IMR-90 (cell line): Measurements from ENCODE around the gene CCDC27. TPM values are rescaled to one million over a fixed set of nuclear protein-coding genes. Genes with fewer than 3 reads are reported as not detected.
"Not testable (repeated sequence)": the region's sequence is repeated elsewhere in the genome, so short reads cannot be mapped to it uniquely, and the experiment has no call there.

Source experiments
- ATAC-seq: fragments of 200-7000 bp; cut with Tn5 transposase; 2 replicates; pipeline ENCODE4 v1.9.1; 2020; ENCODE audit warnings: low read depth, mild to moderate bottlenecking, moderate library complexity
- BruUV-seq: library from RNA; stranded (reverse); fragments of 400-500 nt; replicated peaks from 2 replicates; lab custom pipeline; 2021; lab: Mats Ljungman, UMichigan
- CTCF ChIA-PET: fragments of 300-600 bp; formaldehyde crosslinking; extraction: SDS; loops from one replicate; lab custom pipeline; 2021; ENCODE audit warnings: antibody characterized with exemption; lab: Yijun Ruan, JAX
- POLR2A ChIA-PET: fragments of 300-600 bp; sonication (Branson Sonifier 250); formaldehyde crosslinking; loops from one replicate; lab custom pipeline; 2022; ENCODE audit warnings: antibody characterized with exemption; ENCODE audit not compliant: unreplicated experiment; lab: Charles Lee
- DNase-seq: peaks from one replicate; pipeline ENCODE4 v3.0.0; 2013
- H2AFZ ChIP-seq: replicated peaks from 2 replicates; pipeline ENCODE3; 2013; ENCODE audit warnings: low read length, mild to moderate bottlenecking; ENCODE audit not compliant: poor library complexity
- H2AK5ac ChIP-seq: 2 replicates; pipeline ENCODE4 v1.6.1; 2013; ENCODE audit warnings: low read depth, low read length, inconsistent platforms
- H2AK9ac ChIP-seq: replicated peaks from 2 replicates; pipeline ENCODE3; 2013; ENCODE audit warnings: mild to moderate bottlenecking, low read depth, low read length, moderate library complexity; ENCODE audit not compliant: poor library complexity
- H2BK120ac ChIP-seq: 2 replicates; pipeline ENCODE4 v1.6.1; 2013; ENCODE audit warnings: low read depth, low read length, inconsistent platforms
- H2BK15ac ChIP-seq: 3 replicates; pipeline ENCODE4 v1.6.1; 2013; ENCODE audit warnings: low read depth, low read length, inconsistent platforms
- H2BK20ac ChIP-seq: 2 replicates; pipeline ENCODE4 v1.6.1; 2013; ENCODE audit warnings: low read depth, mild to moderate bottlenecking, inconsistent platforms, low read length, moderate library complexity
- H2BK5ac ChIP-seq: 2 replicates; pipeline ENCODE4 v1.6.1; 2013; ENCODE audit warnings: mild to moderate bottlenecking, low read depth, low read length, inconsistent platforms; ENCODE audit not compliant: poor library complexity, severe bottlenecking
- H3K14ac ChIP-seq: replicated peaks from 2 replicates; pipeline ENCODE4 v1.6.1; 2013; ENCODE audit warnings: low read depth, low read length, inconsistent platforms
- H3K18ac ChIP-seq: 2 replicates; pipeline ENCODE4 v1.6.1; 2013; ENCODE audit warnings: low read depth, low read length, control low read depth
- H3K23ac ChIP-seq: 2 replicates; pipeline ENCODE4 v1.6.1; 2013; ENCODE audit warnings: low read depth, low read length, inconsistent platforms
- H3K27ac ChIP-seq: 2 replicates; pipeline ENCODE4 v1.5.1; 2013; ENCODE audit warnings: mild to moderate bottlenecking, control low read depth, low read length; ENCODE audit not compliant: insufficient read depth
- H3K27me3 ChIP-seq: 2 replicates; pipeline ENCODE4 v1.6.1; 2013; ENCODE audit warnings: low read length; ENCODE audit not compliant: control insufficient read depth, insufficient read depth
- H3K36me3 ChIP-seq: 2 replicates; pipeline ENCODE4 v1.6.1; 2013; ENCODE audit warnings: low read length, mixed read lengths; ENCODE audit not compliant: control insufficient read depth, insufficient read depth
- H3K4ac ChIP-seq: 2 replicates; pipeline ENCODE4 v1.6.1; 2013; ENCODE audit warnings: low read depth, low read length, inconsistent platforms
- H3K4me1 ChIP-seq: 2 replicates; pipeline ENCODE4 v1.6.1; 2013; ENCODE audit warnings: low read length, mixed read lengths; ENCODE audit not compliant: control insufficient read depth, insufficient read depth
- H3K4me2 ChIP-seq: 2 replicates; pipeline ENCODE4 v1.6.1; 2013; ENCODE audit warnings: low read depth, mild to moderate bottlenecking, control low read depth, low read length, moderate library complexity
- H3K4me3 ChIP-seq: 2 replicates; pipeline ENCODE4 v1.5.1; 2013; ENCODE audit warnings: low read depth, mild to moderate bottlenecking, control low read depth, low read length, moderate library complexity; ENCODE audit not compliant: insufficient read depth
- H3K56ac ChIP-seq: 2 replicates; pipeline ENCODE4 v1.6.1; 2013; ENCODE audit warnings: low read length, inconsistent platforms; ENCODE audit not compliant: insufficient read depth; ENCODE audit errors: extremely low read depth
- H3K79me1 ChIP-seq, 2 experiments: 2 replicates each; pipeline ENCODE4 v1.6.1; 2013; ENCODE audit warnings: low read length in 2 of 2, inconsistent platforms in 1 of 2, low read depth in 1 of 2
- H3K9ac ChIP-seq: 2 replicates; pipeline ENCODE4 v1.6.1; 2013; ENCODE audit warnings: low read depth, low read length, control low read depth
- H3K9me1 ChIP-seq: 2 replicates; pipeline ENCODE4 v1.6.1; 2013; ENCODE audit warnings: low read length, inconsistent platforms; ENCODE audit not compliant: insufficient read depth
- H3K9me3 ChIP-seq: 2 replicates; pipeline ENCODE4 v1.6.1; 2013; ENCODE audit warnings: low read length; ENCODE audit not compliant: control insufficient read depth, insufficient read depth
- H4K20me1 ChIP-seq: 2 replicates; pipeline ENCODE4 v1.6.1; 2013; ENCODE audit warnings: low read length, inconsistent platforms; ENCODE audit not compliant: insufficient read depth
- H4K5ac ChIP-seq: 2 replicates; pipeline ENCODE4 v1.6.1; 2013; ENCODE audit warnings: mild to moderate bottlenecking, low read depth, low read length, control low read depth
- H4K8ac ChIP-seq, 2 experiments: 2 replicates each; pipeline ENCODE4 v1.6.1; 2013; ENCODE audit warnings: low read depth in 2 of 2, low read length in 2 of 2, control low read depth in 1 of 2, inconsistent platforms in 1 of 2
- H4K91ac ChIP-seq: 2 replicates; pipeline ENCODE4 v1.6.1; 2013; ENCODE audit warnings: low read depth, low read length, inconsistent platforms; ENCODE audit not compliant: insufficient read depth
- RAD21 ChIP-seq: IDR thresholded peaks from 2 replicates; pipeline ENCODE4 v1.6.1; 2012; ENCODE audit warnings: low read length, improper control_type of control experiment
- SMC3 ChIP-seq: fragments of 150-350 bp; IDR thresholded peaks from 2 replicates; pipeline ENCODE4 v1.6.1; 2016; ENCODE audit warnings: low read depth, mild to moderate bottlenecking, antibody characterized with exemption, low read length, moderate library complexity
- WGBS, 2 experiments: methylation state at CpG; one replicate each; pipeline versions ENCODE4 v1.1.5 to v1.1.7; 2013; ENCODE audit warnings: missing lambda C conversion rate in 2 of 2; ENCODE audit not compliant: insufficient read length in 1 of 2; ENCODE audit errors: extremely low coverage in 2 of 2; 5-methylcytosine and 5-hydroxymethylcytosine counted together
- dilution Hi-C: fragments of 300-500 bp; cut with HindIII; formaldehyde crosslinking; loops from one replicate; pipeline ENCODE4 v1.14.3; 2018; ENCODE audit warnings: low sequenced_read_pairs; ENCODE audit not compliant: unreplicated experiment
- in situ Hi-C: fragments of 300-500 bp; cut with MboI; formaldehyde crosslinking; loops from 3 replicates; pipeline ENCODE4 v1.14.3; 2019; ENCODE audit warnings: low sequenced_read_pairs, inconsistent platforms, mixed read lengths
- intact Hi-C: fragments of 100-400 bp; cut with micrococcal nuclease; formaldehyde crosslinking; loops from 2 replicates; pipeline ENCODE4 v1.10.0; 2022
- polyA plus RNA-seq, 3 experiments: library from polyadenylated mRNA; depleted of rRNA; stranded (reverse); fragments of >200 nt; gene quantifications; 2 replicates each; pipeline ENCODE4 v1.2.3, GENCODE V29; 2012; ENCODE audit warnings: low replicate concordance in 1 of 3
- total RNA-seq: library from RNA; depleted of rRNA; stranded (reverse); fragments of >200 nt; gene quantifications from 2 replicates; pipeline ENCODE4 v1.2.3, GENCODE V29; 2012
- TF ChIP-seq, protein P1 (sequence below): conservative IDR thresholded peaks from 2 replicates; pipeline ENCODE4 v1.5.1; 2012; ENCODE audit warnings: mild to moderate bottlenecking, low read depth, low read length, improper control_type of control experiment

The CCDC27 gene
- total and polyA plus RNA-seq, 2 of the 4 experiments (the other 2 are of a cell fraction): not detected

GRCh38 chr1:3724416-3725030 lies 27.7 kb upstream of the CCDC27 start:
- peak; percentile 56 for TF ChIP-seq SMC3
- TF ChIP-seq, protein P1, sequence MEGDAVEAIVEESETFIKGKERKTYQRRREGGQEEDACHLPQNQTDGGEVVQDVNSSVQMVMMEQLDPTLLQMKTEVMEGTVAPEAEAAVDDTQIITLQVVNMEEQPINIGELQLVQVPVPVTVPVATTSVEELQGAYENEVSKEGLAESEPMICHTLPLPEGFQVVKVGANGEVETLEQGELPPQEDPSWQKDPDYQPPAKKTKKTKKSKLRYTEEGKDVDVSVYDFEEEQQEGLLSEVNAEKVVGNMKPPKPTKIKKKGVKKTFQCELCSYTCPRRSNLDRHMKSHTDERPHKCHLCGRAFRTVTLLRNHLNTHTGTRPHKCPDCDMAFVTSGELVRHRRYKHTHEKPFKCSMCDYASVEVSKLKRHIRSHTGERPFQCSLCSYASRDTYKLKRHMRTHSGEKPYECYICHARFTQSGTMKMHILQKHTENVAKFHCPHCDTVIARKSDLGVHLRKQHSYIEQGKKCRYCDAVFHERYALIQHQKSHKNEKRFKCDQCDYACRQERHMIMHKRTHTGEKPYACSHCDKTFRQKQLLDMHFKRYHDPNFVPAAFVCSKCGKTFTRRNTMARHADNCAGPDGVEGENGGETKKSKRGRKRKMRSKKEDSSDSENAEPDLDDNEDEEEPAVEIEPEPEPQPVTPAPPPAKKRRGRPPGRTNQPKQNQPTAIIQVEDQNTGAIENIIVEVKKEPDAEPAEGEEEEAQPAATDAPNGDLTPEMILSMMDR: peak; percentile 84
- TF ChIP-seq RAD21: peak; percentile 73

More at GRCh38 chr1:3724416-3725030, 27.7 kb upstream of the CCDC27 start:
- H4K91ac ChIP-seq, POLR2A ChIA-PET, H3K4ac ChIP-seq, H3K9me3 ChIP-seq, H2BK5ac ChIP-seq, H2BK20ac ChIP-seq, dilution Hi-C loops, H3K4me1 ChIP-seq, H3K4me2 ChIP-seq, BruUV-seq, H3K14ac ChIP-seq, H3K27ac ChIP-seq, in situ Hi-C loops, H3K56ac ChIP-seq, H2BK15ac ChIP-seq, H2BK120ac ChIP-seq, H4K20me1 ChIP-seq, H4K5ac ChIP-seq, H3K79me1 ChIP-seq, H3K9me1 ChIP-seq, H3K4me3 ChIP-seq, H3K23ac ChIP-seq, H3K18ac ChIP-seq, H3K9ac ChIP-seq, H3K36me3 ChIP-seq, H4K8ac ChIP-seq, H2AK5ac ChIP-seq, H3K27me3 ChIP-seq: not testable (repeated sequence)
- H2AK9ac ChIP-seq: peak overlapping the region; percentile 65
- CTCF ChIA-PET: interaction anchor here (0.6 to 1.5 kb wide), 8 partner anchors 10 to 82 kb away, joined by 3 to 10 read pairs (median 4); no protein-coding TSS in a partner anchor
- peak; percentile 45 for DNase-seq
- intact Hi-C loops: loop anchor here (5.0 to 10.0 kb wide), 3 partner anchors 160 to 272 kb away; partner anchors contain the start of gene ARHGEF16
- WGBS, 2 experiments: 3% methylated on average over 5 of the region's 18 CpGs; no CpG with 5 or more reads in 1 of the 2 experiments
- peak; percentile 82 for ATAC-seq
- H2AFZ ChIP-seq: peak overlapping the region; percentile 63
